Hematopoietic multipotent progenitor cell (in vitro differentiated cells): ENCODE results near the gene LAIR2. TPM values are rescaled to one million over a fixed set of nuclear protein-coding genes. Genes with fewer than 3 reads are reported as not detected.
"Not testable (repeated sequence)": the region's sequence is repeated elsewhere in the genome, so short reads cannot be mapped to it uniquely, and the experiment has no call there.

Experiments
- DNase-seq, 3 donors: peaks; one replicate each; pipeline ENCODE4 v3.0.0-alpha.2; 2011 to 2015; ENCODE audit warnings: low read depth in 2 of 3, low spot score in 2 of 3
- total RNA-seq: library from RNA; depleted of rRNA; stranded (reverse); fragments of >200 nt; gene quantifications from one replicate; pipeline ENCODE4 v1.2.3, GENCODE V29; 2012

Gene LAIR2
- total RNA-seq, 1 donor, result not detected

DNA sequence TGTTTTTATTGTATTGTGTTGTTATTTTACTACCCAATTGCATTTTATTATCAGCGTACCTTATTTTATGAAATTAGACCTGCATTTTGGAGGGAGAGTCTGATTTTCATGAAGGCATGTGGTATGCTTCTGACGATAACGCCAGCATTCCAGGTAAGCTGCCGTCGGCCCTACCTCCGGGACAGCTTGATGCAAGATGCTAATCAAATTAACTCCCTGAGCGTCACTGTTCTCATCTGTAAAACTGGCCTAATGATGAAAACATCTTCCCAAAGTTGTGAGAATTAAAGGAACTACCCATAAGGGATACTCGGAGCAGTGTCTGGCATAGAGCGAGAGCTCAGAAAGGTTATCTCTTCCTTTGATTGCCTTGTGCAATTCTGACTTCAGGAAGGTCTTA is 12.9 kb upstream of the LAIR2 start:
- DNase-seq, result no peak

DNA sequence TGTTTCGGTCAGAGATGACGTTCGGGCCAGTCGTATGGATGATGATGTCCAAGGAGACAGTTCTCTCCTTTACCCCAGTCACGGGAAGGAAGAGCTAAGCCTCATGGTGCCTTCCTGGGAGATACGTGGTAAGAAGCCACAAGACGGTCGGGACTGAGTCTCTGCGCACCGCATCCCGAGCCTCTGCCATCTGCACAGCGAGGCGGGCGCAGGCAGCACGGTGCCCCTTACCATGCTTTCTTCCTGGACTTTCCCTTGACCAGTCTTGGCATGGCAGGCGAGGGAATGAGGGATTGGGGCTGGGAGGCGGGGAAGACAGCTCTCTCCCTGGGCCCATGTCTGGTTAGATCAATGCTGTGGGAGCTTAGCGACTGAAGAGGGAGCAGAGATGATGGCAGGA is 10.1 kb upstream of the LAIR2 start:
- no peak for DNase-seq

DNA sequence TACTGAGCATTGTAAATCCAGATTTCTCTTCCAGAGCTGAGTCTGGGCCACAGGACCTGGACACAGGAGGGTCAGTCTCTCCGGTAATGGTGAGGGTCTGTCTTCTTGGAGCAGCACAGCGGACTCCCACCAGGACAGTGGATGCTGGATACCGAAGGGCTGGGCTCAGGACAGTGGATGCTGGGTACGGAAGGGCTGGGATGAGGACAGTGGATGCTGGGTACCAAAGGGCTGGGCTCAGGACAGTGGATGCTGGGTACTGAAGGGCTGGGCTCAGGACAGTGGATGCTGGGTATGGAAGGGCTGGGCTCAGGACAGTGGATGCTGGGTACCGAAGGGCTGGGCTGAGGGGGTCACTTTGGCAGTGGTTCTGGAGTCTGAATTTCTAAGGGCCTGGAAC is 9.6 kb upstream of the LAIR2 start:
- not testable (repeated sequence) for DNase-seq

DNA sequence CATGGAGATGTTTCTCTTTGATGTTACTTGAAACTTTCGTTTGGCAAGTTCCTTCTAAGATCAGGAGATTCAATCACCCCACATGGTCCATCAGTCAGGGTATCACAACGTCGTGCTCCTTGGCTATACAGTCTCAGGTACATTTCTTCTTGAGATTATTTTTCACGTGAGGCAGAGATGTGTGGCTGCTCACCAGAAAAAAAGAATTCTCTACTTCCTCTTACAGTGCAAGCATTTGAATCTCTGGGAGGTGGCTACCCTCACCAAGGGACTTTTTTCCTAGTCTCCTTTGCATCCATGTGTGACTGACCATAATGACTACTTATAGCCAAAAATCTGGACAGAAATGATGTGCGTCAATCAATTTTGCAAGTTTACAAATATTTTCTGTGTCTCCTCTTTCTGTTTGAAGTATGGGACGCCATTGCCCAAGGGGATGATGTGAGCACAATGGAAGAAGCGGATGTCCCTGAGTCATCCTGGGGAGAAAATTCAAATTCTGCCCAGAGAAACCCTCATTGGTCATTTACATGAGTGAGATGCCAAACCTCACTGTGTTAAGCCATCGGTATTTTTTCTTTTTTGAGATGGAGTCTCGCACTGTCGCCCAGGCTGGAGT is 8.6 kb upstream of the LAIR2 start:
- DNase-seq, result no peak

DNA sequence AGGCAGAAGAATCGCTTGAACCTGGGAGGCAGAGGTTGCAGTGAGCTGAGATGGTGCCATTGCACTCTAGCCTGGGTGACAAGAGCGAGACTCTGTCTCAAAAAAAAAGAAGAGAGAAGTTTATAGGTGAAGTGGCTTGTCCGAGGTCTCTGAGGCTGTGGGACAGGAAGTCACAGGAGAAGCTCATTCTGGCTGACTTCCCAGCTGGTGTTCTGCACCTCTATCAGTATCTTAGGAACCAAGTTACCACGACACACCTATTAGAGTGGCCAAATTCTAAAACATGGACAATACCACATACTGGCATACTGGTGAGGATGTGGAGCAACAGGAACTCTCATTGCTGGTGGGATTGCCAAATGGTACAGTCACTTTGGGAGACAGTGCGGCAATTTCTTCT is 7.3 kb upstream of the LAIR2 start:
- not testable (repeated sequence) for DNase-seq

DNA sequence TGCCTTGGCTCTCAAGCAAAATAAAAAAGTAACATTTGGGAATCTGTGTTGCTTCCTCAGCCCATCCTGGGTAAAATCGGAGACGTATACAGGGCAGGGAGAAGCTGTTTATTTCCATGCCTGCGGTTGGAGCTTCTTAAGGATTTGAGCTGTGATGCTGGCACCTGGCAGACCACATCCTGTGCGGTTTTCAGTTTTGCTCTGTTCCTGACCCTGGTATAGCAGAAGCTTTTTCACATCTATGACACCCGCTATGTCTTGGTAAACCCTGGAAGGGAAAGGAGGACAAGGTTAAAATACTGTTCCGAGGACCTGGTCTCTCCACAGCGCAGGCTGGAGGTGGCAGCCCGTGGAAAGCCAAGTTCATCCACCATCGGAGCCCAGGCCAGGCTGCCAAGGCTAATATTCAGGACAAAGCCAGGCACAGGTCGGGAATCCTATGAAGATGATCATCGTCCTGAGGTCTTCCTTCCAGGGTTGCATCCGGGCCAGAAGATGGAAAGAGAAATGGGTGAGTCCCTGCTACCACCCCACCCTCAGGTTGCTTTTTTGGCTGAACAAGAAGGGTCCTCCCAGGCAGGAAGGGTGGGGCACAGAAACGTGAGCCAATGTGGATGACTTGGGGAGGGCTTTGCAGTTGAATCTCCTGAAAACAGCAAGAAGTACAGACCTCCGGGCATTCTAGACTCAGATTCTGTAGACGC is 4.7 kb upstream of the LAIR2 start:
- peak in 1 of 3 donors; percentile 37 for DNase-seq

DNA sequence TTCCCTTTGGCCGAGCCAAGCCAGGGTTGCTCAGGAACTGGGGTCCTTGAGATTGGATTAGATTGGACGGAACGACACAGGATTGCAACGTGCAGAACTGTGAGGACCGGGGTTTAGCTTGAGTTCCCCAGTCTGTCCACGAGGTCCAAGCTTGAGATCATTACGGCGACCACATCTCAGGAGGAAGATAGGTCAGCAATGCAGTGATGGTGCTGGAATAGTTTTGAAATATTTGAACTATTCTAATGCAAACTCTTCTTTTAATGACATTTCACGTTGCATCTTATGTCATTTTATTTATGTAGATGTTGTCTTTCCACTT is 4.2 kb upstream of the LAIR2 start:
- not testable (repeated sequence) for DNase-seq

DNA sequence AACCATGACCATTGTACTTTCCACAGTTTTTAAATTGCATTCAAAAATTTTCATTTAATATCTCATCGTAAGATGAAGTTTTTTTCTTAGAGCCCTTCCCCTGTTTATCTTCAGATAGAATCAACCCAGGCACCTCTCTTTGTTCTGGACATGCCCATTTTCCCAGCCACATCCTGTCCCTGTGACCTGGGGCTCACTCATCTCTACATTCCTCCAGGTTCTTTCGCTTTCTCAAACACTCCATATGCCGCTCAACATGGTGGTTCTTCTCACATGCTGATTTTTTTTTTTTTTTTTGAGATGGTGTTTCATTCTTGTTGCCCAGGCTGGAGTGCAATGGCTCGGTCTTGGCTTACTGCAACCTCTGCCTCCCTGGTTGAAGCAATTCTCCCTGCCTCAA is 2.9 kb downstream of the LAIR2 start:
- DNase-seq, result not testable (repeated sequence)

DNA sequence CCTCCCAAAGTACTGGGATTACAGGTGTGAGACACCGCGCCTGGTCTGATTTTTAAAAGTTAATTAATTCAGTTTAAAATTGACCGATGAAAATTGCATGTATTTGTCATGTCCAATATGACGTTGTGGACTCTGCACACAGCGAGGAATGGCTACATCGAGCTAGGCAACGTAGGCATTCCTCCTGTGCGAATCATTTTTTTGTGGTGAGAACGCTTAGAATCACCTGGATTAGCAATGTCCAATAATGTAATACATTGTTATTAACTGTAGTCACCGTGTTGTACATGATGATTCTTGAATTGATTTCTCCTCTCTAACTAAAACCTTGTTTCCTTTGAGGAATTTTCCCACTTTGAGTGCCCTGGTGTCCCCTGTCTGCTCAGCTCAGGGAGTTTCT is 3.4 kb downstream of the LAIR2 start:
- no peak for DNase-seq

DNA sequence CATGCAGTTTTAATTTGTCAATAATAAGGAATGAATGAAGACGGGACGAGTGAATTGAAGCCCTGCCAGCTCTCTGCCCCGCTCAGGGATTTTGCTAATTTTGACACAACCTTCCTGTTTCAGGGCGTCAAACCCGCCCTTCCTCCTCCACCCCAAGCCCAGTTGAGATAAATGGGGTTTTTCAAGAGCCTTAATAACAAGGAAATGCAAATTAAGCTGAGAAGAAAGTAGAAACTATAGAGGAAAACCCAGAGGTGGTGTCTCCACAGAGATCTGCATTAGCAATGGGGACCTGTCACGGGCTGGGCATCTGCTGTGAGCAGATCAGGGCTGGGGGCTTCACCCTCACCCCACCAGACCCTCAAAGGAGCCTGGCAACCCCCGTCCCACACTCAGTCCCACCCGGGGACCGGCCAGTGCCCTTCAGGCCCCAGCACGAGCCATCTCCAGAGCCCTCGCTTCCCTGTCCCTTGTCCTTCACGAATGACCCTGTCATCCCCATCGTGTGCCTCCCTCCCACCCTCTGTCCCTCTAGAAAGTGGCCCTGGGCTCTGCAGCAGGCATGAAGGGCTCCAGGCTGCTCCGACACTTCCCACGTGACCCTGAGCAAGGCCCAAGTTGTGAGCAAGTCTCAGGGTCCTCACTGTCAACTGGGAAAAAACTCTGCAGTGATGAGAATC is 4.5 kb downstream of the LAIR2 start:
- DNase-seq, result not testable (repeated sequence)

DNA sequence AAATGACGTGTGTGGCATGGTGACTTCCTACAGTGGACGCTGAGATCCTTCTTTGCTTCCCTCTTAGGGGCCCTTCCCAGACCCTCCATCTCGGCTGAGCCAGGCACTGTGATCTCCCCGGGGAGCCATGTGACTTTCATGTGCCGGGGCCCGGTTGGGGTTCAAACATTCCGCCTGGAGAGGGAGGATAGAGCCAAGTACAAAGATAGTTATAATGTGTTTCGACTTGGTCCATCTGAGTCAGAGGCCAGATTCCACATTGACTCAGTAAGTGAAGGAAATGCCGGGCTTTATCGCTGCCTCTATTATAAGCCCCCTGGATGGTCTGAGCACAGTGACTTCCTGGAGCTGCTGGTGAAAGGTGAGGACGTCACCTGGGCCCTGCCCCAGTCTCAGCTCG is 5.2 kb downstream of the LAIR2 start:
- no peak for DNase-seq

DNA sequence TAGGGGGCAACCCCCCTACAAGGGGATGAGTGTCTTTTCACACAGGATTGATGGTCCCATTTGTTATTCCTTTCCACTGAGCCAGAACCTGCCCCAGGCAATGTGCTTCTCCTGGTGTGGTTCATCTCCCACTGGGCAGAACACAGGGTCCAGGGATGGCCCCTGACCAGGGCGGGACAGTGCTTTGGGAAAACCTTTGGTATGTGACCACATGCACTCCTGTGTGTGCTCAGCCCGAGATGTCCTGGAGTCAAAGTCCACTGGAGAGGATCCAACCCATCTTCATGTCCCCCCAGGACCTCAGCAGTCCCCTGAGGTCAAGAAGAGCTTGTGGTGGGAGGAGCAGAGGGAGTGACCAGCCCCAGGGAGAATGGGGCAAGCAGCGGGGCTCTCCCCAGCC is 5.9 kb downstream of the LAIR2 start:
- DNase-seq, result not testable (repeated sequence)

DNA sequence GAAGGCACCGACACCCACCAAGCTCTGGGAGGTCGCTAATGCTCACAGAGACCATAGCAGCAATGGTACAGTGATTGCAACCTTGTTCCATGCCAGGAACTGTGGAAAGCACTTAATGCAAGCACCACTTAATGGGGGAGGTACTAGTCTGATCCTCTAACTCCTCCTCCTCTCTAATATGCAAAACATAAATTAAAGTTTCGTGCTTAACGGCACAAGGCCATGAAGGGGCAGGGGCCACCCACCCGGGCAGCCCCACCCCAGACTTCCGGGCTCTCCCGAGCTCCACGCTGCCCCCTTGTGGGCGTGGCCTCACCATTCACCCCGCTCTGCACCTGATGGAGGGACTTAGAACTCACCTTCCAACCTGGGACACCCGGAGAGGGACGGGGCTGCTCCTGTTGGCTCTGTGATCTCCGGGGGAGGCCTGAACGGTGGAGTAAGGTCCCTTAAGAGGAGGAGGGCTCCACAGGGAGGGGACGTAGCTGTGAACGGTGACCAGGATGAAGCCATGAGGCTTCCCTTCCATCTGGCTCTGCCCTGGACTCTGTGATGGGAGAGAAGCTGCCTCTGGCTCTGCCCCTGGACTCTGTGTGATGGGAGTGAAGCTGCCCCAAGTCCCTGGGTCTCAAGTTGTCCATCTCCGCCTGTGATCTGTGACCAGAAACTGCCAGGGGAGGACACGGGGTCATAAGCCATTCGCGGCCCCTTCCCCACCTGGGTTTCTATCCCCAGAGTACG is 6.7 kb downstream of the LAIR2 start:
- DNase-seq, result not testable (repeated sequence)

DNA sequence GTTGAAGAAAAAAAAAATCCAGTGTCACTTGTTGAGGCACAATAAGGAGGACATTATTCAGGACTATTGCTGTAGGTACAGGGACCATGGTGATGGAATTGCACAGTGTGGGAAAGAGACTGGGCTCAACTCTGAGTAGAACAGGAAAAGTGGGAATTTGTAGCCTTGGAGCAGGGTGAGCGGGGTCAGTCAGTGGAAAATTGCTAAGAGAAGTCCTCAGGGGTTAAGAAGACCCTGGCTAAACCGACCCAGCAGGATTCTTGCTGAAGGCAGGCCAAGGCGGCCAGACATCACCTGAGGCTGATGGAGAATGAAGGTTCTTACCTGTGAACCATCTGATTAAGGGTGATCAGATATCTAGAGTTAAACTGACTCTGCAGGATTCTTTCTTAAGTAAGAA is 12.5 kb downstream of the LAIR2 start:
- no peak for DNase-seq

DNA sequence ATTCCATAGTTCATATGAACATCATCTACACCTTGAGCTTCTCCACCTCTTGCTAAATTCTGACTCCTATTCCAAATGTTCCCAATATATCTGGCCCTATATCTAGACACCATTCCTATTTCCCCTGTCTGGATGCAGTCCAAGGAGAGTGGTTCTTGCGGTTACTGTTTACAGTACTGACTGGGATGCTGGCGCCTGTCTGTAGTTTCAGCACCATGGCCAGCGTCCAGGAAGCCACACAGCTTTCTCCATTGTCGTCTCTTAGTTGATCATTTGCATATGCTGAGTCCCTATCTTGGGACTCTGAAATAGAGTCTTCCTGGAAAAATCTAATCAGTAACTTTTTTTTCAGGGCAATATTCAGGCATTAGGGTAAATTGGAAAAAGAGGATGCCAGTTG is 14.9 kb downstream of the LAIR2 start:
- peak; percentile 9 to 85 (median 78) for DNase-seq

DNA sequence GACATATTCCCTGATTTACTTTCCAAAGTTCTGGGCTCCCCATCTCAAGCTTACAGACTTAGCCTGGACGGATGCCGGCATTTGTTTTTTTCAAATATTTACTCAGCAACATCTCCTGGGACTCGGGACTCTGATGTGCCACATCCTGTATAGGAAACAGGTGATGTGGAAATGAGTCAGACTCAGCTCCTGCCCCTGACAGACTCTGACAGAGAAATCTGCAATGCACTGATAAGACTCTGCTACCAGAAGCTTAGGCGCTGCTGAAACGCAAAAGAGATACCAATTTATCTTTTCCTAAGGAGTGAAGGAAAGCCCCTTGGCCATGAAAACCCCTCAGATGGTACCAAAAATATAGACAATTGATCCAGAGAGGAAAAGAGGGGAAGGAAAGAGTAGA is 16.2 kb downstream of the LAIR2 start:
- peak in 2 of 3 donors; percentile 90 to 93 for DNase-seq

DNA sequence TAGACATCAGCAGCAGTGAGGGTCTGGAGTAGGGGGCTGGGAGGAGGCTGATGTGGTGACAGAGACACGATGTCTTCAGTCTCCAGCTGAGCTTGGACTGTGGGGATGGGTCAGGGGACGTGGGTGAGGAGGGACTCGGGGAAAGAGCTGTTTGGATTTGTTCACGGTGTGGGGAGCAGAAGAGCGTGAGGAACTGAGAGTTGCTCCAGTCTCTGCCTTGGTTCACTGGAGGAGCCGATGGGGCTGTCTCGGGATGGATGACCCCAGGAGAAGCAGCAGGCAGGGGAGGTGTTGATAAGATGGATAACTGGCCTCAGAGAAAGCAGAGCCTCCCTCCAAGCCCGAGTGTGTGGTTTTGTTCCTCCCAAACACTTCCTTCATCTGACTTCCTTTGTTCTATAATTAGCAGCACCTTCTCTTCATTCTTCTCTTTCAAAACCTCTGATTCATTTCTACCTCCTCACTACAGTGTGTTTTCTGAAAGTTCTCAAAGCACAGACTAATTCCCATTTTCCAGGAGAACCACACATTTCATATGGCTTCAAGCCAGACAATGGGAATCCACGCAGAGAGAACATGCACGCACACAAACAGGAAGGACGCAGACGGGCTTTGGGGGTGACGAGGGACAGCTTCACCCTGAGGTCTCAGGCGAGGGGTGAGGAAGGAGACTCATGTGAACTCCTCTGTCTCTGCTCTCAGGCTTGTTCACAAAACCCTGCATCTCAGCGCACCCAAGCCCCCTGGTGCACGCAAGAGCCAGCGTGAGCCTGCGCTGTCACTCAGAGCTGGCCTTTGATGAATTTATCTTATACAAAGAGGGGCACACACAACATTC is 18.6 kb downstream of the LAIR2 start:
- peak in 2 of 3 donors; percentile 29 to 38 for DNase-seq

DNA sequence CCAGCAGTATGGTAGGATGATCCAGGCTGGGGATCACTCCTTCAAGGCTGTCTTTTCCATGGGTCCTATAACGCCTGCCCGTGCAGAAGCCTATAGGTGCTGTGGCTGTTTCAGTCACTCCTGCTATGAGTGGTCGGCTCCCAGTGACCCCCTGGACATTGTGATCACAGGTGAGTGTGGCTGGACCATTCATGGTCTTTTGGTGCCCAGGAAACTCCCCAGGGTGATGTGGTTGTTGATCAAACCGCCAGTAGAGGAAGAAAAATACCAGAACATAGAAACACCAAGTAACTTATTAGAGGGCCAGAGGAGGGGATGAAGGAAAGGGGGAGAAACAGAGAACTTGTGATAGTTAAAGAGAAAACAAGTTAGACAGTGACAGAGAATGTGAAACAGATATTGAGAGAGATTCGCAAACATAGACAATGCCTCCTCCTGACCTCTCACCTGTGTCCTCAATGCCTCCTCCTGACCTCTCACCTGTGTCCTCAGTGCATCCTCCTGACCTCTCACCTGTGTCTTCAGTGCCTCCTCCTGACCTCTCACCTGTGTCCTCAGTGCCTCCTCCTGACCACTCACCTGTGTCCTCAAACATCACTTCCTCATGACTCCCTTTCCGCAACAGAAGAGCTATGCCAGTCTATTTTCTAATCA is 19.4 kb downstream of the LAIR2 start:
- no peak for DNase-seq

DNA sequence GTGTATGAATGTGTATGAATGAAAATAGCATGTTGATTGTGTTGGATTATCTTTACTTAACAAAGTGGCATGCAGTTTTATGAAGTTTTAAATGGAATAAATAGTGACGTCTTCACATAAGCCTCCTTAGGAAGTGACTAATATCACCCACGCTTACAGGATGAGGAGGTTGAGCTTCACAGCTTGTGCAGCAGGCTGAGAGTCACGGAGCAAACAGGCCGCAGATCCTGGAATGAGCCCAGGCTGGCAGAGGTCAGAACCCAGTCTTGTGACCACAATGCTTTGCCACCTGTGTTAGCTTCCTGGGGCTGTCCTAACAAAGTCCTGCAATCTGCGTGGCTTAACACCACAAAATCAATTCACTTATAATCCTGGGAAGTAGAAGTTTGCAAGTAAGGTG is 20.8 kb downstream of the LAIR2 start:
- DNase-seq, result peak in 2 of 3 donors; percentile 82 to 83

DNA sequence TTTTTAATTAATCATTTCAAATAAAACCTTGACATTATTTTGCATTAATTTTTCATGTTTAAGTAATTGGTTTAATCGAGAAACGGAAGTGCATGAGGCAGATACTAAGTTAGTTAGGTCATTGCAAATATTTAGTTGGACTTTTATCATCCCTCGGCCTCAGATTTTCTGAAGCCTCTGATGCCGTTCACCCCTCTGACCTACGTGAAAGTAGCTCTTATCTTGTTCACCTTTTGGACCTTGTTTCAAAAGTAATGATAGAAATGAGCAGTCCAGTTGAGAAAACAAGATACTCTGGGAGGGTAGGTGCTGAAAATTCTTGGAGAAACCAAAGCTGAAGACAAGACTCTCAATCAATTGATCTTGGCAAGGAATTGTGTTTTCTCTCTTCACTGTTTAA is 23.0 kb downstream of the LAIR2 start:
- no peak for DNase-seq
